GM18526 (cell line): Measurements from ENCODE around the gene RPA3.

Experiments used
- POLR2A ChIP-seq: IDR thresholded peaks from 3 replicates; pipeline ENCODE4 v1.6.1; 2011; ENCODE audit not compliant: insufficient read length; ENCODE audit errors: extremely low read depth

Gene RPA3

GRCh38 chr7:7740037-7740355 is 21.6 kb upstream of the RPA3 start:
- no peak for TF ChIP-seq POLR2A

- no peak for TF ChIP-seq POLR2A
These were observed 21.0 kb upstream of the RPA3 start for GRCh38 chr7:7739204-7740036.

- no peak for TF ChIP-seq POLR2A
These were observed 20.2 kb upstream of the RPA3 start for GRCh38 chr7:7738622-7739021.

- TF ChIP-seq POLR2A = no peak
These were observed 19.8 kb upstream of the RPA3 start for GRCh38 chr7:7738177-7738576.

GRCh38 chr7:7737674-7738073 is 19.3 kb upstream of the RPA3 start:
- no peak for TF ChIP-seq POLR2A

- TF ChIP-seq POLR2A = no peak
These were observed 18.3 kb upstream of the RPA3 start for GRCh38 chr7:7736671-7737070.

- no peak for TF ChIP-seq POLR2A
These were observed 14.3 kb upstream of the RPA3 start for GRCh38 chr7:7732621-7733281.

- TF ChIP-seq POLR2A = no peak
These were observed 13.3 kb upstream of the RPA3 start for GRCh38 chr7:7731732-7732131.

GRCh38 chr7:7720750-7721621 is 2.6 kb upstream of the RPA3 start:
- TF ChIP-seq POLR2A = no peak

GRCh38 chr7:7720193-7720592 is 1.8 kb upstream of the RPA3 start:
- no peak for TF ChIP-seq POLR2A

- TF ChIP-seq POLR2A = no peak
These were observed 829 bp upstream of the RPA3 start for GRCh38 chr7:7719236-7719635.

GRCh38 chr7:7713730-7714129 is 4.7 kb downstream of the RPA3 start:
- TF ChIP-seq POLR2A = no peak

- TF ChIP-seq POLR2A = no peak
These were observed 7.9 kb downstream of the RPA3 start for GRCh38 chr7:7710469-7710868.

GRCh38 chr7:7709291-7709690 is 9.1 kb downstream of the RPA3 start:
- no peak for TF ChIP-seq POLR2A

- no peak for TF ChIP-seq POLR2A
These were observed 10.6 kb downstream of the RPA3 start for GRCh38 chr7:7707806-7708205.

GRCh38 chr7:7707246-7707645 is 11.2 kb downstream of the RPA3 start:
- TF ChIP-seq POLR2A = no peak
